Keratinocyte (primary cell): ENCODE data around the gene MEIS2.

Experiments
- CTCF ChIP-seq, 3 experiments: IDR thresholded peaks in 1 of 3; conservative IDR thresholded peaks in 1 of 3; optimal IDR thresholded peaks in 1 of 3; 2 replicates in 2 of 3; 3 replicates in 1 of 3; pipeline versions ENCODE3 to v1.5.1; 2011; ENCODE audit warnings: low read length in 3 of 3, mild to moderate bottlenecking in 3 of 3, moderate library complexity in 2 of 3, control low read depth in 1 of 3, inconsistent platforms in 1 of 3; ENCODE audit not compliant: insufficient read depth in 2 of 3; ENCODE audit errors: extremely low read depth in 1 of 3
- EZH2 ChIP-seq: IDR thresholded peaks from one replicate; pipeline ENCODE4 v1.6.1; 2012; ENCODE audit warnings: inconsistent platforms, mild to moderate bottlenecking, low read length, moderate library complexity

GRCh38 chr15:37121492-37121891 lies 21.1 kb upstream of the MEIS2 start:
- TF ChIP-seq CTCF (optimal IDR thresholded peaks at IDR 0.05 in 1 of 3, IDR thresholded peaks at IDR 0.05 in 1 of 3, conservative IDR thresholded peaks at IDR 0.05 in 1 of 3; ENCODE audit: extremely low read depth in 1 of 3, insufficient read depth in 2 of 3, low read length in 3 of 3) (no peak), EZH2 (no peak)
